HG03108 (cell line): ENCODE results near the gene ABL2.

ENCODE experiments used
- ATAC-seq: cut with Tn5 transposase; IDR thresholded peaks from one replicate; pipeline ENCODE4 v1.9.1; 2021; ENCODE audit warnings: moderate library complexity; ENCODE audit not compliant: unreplicated experiment

The ABL2 gene

GRCh38 chr1:179058487-179059483 is 170.7 kb downstream of the ABL2 start:
- ATAC-seq: no peak

DNA sequence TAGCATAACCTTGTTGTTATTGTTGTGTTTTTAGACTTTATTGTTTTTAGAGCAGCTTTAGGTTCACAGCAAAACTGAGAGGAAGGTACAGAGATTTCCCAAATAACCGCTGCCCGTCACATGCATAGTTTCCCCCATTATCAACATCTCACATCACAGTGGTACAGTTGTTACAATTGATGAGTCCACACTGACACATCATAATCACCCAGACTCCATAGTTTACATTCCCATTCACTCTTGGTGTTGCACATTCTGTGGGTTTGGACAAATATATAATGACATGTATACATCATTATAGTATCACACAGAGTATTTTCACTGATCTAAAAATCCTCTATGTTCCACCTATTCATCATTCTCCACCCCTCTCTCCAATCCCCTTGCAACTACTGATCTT is 173.5 kb downstream of the ABL2 start:
- ATAC-seq: no peak

GRCh38 chr1:179053486-179053885 is 176.0 kb downstream of the ABL2 start:
- ATAC-seq: no peak

DNA sequence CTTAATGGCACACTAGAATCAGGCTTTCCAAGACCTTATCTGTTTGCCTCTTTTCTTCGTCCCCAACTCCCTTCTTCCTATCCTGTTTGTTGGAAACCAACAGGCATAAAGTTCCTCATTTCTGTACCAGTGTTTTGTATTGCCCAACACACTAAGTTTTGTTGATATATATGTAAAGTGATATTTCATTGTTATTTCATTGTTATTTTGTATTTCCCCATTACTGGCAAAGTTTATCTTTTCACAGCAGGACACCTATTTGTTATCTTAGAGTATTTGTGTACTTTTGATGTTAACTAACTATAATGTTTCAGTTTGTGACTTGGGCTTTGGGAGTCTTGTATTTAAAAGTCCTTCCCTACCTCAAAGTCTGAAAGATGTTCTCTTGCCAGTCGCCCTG is 176.7 kb downstream of the ABL2 start:
- no peak for ATAC-seq
